HL-60 (cell line): ENCODE data around the gene OXCT1.
"Not testable (repeated sequence)": the region's sequence is repeated elsewhere in the genome, so short reads cannot be mapped to it uniquely, and the experiment has no call there.

Experiments
- DNase-seq, 2 experiments: peaks; one replicate each; pipeline ENCODE4 v3.0.0-alpha.2; 2010 to 2020; ENCODE audit warnings: low read depth in 1 of 2, low spot score in 1 of 2
- H3K27ac ChIP-seq: fragments of 250-450 bp; sonication (Bioruptor Pico); replicated peaks from 2 replicates; pipeline ENCODE4 v1.5.1; 2020; ENCODE audit warnings: mild to moderate bottlenecking, moderate library complexity
- H3K27me3 ChIP-seq: fragments of 250-450 bp; sonication (Bioruptor Pico); 2 replicates; pipeline ENCODE4 v1.5.1; 2021; ENCODE audit warnings: mild to moderate bottlenecking, moderate library complexity; ENCODE audit not compliant: insufficient read depth, poor library complexity, severe bottlenecking
- H3K4me3 ChIP-seq: replicated peaks from 2 replicates; pipeline ENCODE4 v1.5.1; 2011; ENCODE audit warnings: mild to moderate bottlenecking, control low read depth, low read length; ENCODE audit not compliant: insufficient read depth
- GABPA ChIP-seq: IDR thresholded peaks from 2 replicates; pipeline ENCODE4 v1.6.1; 2012; ENCODE audit warnings: low read depth
- POLR2AphosphoS5 ChIP-seq: IDR thresholded peaks from 2 replicates; pipeline ENCODE4 v1.6.1; 2012; ENCODE audit warnings: low read depth
- SPI1 ChIP-seq: IDR thresholded peaks from 2 replicates; pipeline ENCODE4 v1.6.1; 2012; ENCODE audit warnings: low read depth, mild to moderate bottlenecking, borderline replicate concordance
- TF ChIP-seq, protein P1 (sequence below): IDR thresholded peaks from 2 replicates; pipeline ENCODE4 v1.6.1; 2012; ENCODE audit warnings: low read depth; ENCODE audit not compliant: insufficient replicate concordance
- TF ChIP-seq, protein P2 (sequence below): IDR thresholded peaks from one replicate; pipeline ENCODE4 v1.5.1; 2011; ENCODE audit warnings: low read length, control low read depth, inconsistent platforms; ENCODE audit not compliant: insufficient read depth

Gene OXCT1

DNA sequence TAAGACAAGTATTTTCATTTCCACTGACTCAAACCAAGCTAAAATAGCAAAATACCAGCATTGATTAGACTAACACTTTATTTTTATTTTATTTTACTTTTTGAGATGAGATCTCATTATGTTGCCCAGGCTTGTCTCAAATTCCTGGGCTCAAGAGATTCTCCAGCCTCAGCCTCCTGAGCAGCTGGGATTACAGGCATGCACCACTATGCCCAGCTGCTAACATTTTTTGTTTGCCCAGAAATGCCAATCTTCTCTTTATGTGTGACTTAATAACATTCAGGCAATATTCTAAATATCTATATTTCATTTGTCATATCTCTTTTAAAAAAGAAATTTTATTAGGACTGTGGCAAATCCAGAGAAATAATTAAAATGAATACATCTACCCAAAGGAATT lies 55.0 kb downstream of the OXCT1 start:
- TF ChIP-seq SPI1 (no peak), POLR2AphosphoS5 (no peak), GABPA (no peak)
- TF ChIP-seq, protein P1, sequence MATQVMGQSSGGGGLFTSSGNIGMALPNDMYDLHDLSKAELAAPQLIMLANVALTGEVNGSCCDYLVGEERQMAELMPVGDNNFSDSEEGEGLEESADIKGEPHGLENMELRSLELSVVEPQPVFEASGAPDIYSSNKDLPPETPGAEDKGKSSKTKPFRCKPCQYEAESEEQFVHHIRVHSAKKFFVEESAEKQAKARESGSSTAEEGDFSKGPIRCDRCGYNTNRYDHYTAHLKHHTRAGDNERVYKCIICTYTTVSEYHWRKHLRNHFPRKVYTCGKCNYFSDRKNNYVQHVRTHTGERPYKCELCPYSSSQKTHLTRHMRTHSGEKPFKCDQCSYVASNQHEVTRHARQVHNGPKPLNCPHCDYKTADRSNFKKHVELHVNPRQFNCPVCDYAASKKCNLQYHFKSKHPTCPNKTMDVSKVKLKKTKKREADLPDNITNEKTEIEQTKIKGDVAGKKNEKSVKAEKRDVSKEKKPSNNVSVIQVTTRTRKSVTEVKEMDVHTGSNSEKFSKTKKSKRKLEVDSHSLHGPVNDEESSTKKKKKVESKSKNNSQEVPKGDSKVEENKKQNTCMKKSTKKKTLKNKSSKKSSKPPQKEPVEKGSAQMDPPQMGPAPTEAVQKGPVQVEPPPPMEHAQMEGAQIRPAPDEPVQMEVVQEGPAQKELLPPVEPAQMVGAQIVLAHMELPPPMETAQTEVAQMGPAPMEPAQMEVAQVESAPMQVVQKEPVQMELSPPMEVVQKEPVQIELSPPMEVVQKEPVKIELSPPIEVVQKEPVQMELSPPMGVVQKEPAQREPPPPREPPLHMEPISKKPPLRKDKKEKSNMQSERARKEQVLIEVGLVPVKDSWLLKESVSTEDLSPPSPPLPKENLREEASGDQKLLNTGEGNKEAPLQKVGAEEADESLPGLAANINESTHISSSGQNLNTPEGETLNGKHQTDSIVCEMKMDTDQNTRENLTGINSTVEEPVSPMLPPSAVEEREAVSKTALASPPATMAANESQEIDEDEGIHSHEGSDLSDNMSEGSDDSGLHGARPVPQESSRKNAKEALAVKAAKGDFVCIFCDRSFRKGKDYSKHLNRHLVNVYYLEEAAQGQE, result no peak
- TF ChIP-seq, protein P2, sequence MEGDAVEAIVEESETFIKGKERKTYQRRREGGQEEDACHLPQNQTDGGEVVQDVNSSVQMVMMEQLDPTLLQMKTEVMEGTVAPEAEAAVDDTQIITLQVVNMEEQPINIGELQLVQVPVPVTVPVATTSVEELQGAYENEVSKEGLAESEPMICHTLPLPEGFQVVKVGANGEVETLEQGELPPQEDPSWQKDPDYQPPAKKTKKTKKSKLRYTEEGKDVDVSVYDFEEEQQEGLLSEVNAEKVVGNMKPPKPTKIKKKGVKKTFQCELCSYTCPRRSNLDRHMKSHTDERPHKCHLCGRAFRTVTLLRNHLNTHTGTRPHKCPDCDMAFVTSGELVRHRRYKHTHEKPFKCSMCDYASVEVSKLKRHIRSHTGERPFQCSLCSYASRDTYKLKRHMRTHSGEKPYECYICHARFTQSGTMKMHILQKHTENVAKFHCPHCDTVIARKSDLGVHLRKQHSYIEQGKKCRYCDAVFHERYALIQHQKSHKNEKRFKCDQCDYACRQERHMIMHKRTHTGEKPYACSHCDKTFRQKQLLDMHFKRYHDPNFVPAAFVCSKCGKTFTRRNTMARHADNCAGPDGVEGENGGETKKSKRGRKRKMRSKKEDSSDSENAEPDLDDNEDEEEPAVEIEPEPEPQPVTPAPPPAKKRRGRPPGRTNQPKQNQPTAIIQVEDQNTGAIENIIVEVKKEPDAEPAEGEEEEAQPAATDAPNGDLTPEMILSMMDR, result no peak
- no peaks in the 10 kb centered on the region for H3K27me3 ChIP-seq

DNA sequence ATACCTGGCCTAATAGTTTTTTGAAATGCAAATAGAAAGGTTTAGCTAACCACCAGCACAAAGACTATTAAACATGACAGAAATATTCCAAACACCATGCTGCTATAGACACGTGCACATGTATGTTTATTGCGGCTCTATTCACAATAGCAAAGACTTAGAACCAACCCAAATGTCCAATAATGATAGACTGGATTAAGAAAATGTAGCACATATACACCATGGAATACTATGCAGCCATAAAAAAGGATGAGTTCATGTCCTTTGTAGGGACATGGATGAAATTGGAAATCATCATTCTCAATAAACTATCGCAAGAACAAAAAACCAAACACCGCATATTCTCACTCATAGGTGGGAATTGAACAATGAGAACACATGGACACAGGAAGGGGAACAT lies 55.9 kb downstream of the OXCT1 start:
- H3K27me3 ChIP-seq, H3K4me3 ChIP-seq, DNase-seq, H3K27ac ChIP-seq: not testable (repeated sequence)

More for the DNA sequence above, 55.0 kb downstream of the OXCT1 start:
- DNase-seq, result no peak
- Histone ChIP-seq H3K27ac (no peak overlapping the region), H3K4me3 (no peak overlapping the region)

DNA sequence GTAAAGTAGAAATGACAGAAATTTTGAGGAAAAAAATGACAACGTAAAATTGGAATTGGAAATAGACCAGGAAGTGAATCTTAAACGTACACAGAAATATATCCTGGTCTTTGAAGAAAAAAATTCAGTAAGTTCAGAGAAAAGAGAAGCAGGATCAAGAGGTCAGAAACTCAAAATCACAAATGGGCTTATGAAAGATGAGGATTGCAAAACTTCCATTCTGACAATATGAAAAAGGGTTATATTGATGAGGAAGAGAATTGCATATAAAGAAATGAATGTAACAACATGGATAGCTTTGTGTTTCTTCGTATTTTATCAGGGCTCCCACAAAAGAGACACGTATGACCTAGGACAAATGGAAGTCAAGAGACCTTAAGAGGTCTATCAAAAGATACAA lies 58.1 kb downstream of the OXCT1 start:
- no peaks in the 10 kb centered on the region for H3K27me3 ChIP-seq
- no peak overlapping the region for H3K27ac ChIP-seq
- no peak for DNase-seq
- H3K4me3 ChIP-seq, result no peak overlapping the region
- TF ChIP-seq GABPA (no peak), SPI1 (no peak), POLR2AphosphoS5 (no peak)
- TF ChIP-seq, protein P1, result no peak
- TF ChIP-seq, protein P2, result no peak

- H3K27ac ChIP-seq, result no peak overlapping the region
- TF ChIP-seq GABPA (no peak), POLR2AphosphoS5 (no peak), SPI1 (no peak)
- TF ChIP-seq, protein P2, result no peak
- TF ChIP-seq, protein P1, result no peak
Measured at GRCh38 chr5:41809128-41809527, 61.1 kb downstream of the OXCT1 start.

More at GRCh38 chr5:41809128-41809527, 61.1 kb downstream of the OXCT1 start:
- no peak for DNase-seq
- Histone ChIP-seq H3K4me3 (no peak overlapping the region), H3K27me3 (no peaks in the 10 kb centered on the region)
